ENCODE data around the gene VENTX.

DNA sequence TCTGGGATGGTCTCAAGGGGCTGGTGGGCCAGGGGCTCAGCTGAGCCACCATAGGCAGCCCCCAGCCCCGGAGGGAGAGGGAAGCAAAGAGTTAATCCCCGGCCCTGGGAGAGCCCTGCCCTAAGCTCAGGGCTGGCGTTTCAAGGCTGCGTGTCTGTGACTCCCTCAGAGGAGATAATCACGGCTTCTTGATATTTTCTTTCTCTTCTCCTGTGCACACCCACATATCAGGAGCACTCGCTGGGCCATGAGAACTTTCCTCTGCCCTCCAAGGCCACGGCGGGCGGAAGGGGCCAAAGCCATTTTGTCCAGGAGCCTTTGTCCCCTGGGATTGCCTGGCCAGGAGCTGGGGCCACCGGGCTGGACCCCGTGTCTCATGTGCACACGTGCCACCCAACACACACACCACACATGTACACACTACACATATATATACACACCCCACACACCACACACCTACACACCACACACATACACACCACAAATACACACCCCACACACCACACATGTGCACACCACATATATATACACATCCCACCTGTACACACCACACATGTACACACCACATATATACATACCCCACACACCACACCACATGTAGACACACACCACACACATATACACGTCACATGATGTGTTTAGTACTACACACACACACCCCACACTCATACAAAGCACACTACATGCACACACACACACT lies 16.9 kb downstream of the VENTX start:
- TF ChIP-seq, protein P1, sequence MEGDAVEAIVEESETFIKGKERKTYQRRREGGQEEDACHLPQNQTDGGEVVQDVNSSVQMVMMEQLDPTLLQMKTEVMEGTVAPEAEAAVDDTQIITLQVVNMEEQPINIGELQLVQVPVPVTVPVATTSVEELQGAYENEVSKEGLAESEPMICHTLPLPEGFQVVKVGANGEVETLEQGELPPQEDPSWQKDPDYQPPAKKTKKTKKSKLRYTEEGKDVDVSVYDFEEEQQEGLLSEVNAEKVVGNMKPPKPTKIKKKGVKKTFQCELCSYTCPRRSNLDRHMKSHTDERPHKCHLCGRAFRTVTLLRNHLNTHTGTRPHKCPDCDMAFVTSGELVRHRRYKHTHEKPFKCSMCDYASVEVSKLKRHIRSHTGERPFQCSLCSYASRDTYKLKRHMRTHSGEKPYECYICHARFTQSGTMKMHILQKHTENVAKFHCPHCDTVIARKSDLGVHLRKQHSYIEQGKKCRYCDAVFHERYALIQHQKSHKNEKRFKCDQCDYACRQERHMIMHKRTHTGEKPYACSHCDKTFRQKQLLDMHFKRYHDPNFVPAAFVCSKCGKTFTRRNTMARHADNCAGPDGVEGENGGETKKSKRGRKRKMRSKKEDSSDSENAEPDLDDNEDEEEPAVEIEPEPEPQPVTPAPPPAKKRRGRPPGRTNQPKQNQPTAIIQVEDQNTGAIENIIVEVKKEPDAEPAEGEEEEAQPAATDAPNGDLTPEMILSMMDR (IDR thresholded peaks at IDR 0.05) = no peak
- no peak for TF ChIP-seq POLR2A (IDR thresholded peaks at IDR 0.05)

Data from body of pancreas (tissue), 4 donors.